Measurements from ENCODE around the gene A2M. TPM values are rescaled to one million over a fixed set of nuclear protein-coding genes. Genes with fewer than 3 reads are reported as not detected.

Gene A2M
- total RNA-seq, 2 experiments from 2014 or later = not detected

DNA sequence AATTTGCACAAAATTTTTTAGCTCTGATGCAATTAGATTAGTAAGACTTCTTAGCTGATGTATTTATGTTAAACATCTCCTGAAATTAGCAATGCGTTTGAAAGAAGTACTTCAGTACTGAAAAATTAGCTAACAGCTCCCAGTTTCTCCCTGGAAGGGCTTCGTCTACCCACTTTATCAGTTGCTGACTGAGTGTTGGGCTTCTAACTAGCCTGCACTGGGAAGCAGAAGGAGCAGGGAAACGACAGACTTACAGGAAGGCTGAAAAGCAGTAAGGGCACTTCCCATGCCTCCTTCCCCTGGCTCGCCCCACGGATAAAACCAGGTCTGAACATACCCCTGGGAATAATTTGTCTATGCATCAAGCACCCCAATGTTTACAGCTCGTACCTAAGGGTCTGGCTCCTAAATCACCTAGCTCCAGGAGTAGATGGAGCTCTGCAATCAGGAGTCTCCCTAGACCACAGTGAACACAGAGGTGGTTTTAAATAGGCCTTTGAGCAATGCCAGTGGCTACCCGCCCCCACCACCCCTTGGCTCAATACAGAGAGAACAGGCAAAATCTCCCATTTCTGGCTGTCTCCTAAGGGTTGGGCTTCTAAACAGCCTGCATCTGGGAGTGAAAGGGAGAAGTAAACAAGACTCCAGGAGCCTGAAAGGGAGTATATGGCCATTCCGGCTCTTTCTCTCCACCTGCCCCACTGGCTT lies 23.7 kb downstream of the A2M start:
- Mint-ChIP-seq H3K9me3 (no peaks in the 10 kb centered on the region), H3K27ac (no peak overlapping the region), H3K4me3 (no peak overlapping the region), H3K27me3 (no peaks in the 10 kb centered on the region), H3K4me1 (ENCODE audit: low read depth) (peaks cover 4% of the 10 kb centered on the region), H3K36me3 (no peaks in the 10 kb centered on the region)
- CTCF ChIA-PET = no interaction called here
- DNase-seq = no peak
- intact Hi-C loops (cut with micrococcal nuclease) = no loop called here
- POLR2A ChIA-PET = no interaction called here

GRCh38 chr12:9090220-9090619 lies 25.5 kb downstream of the A2M start:
- Mint-ChIP-seq H3K4me3 (no peak overlapping the region), H3K27me3 (no peaks in the 10 kb centered on the region), H3K36me3 (no peaks in the 10 kb centered on the region), H3K4me1 (ENCODE audit: low read depth) (no peaks in the 10 kb centered on the region), H3K27ac (no peak overlapping the region), H3K9me3 (no peaks in the 10 kb centered on the region)
- POLR2A ChIA-PET = no interaction called here
- no peak for DNase-seq
- intact Hi-C loops (cut with micrococcal nuclease) = no loop called here
- CTCF ChIA-PET = interaction anchor here (1.0 kb wide), 1 partner anchor 12 kb away, joined by 3 read pairs; no protein-coding TSS in a partner anchor

- no peaks in the 10 kb centered on the region for H3K27me3 Mint-ChIP-seq
- no peak for DNase-seq
- ChIA-PET POLR2A (no interaction called here), CTCF (interaction anchor here (1.0 kb wide), 1 partner anchor 23 kb away, joined by 5 read pairs; no protein-coding TSS in a partner anchor)
- intact Hi-C loops (cut with micrococcal nuclease) = no loop called here
- H3K4me3 Mint-ChIP-seq = no peak overlapping the region
- peaks cover 8% of the 10 kb centered on the region for H3K36me3 Mint-ChIP-seq
- no peaks in the 10 kb centered on the region for H3K4me1 Mint-ChIP-seq (ENCODE audit: low read depth)
- H3K9me3 Mint-ChIP-seq = peaks cover 17% of the 10 kb centered on the region
- no peak overlapping the region for H3K27ac Mint-ChIP-seq
Observed at GRCh38 chr12:9087087-9087835, 28.5 kb downstream of the A2M start.

DNA sequence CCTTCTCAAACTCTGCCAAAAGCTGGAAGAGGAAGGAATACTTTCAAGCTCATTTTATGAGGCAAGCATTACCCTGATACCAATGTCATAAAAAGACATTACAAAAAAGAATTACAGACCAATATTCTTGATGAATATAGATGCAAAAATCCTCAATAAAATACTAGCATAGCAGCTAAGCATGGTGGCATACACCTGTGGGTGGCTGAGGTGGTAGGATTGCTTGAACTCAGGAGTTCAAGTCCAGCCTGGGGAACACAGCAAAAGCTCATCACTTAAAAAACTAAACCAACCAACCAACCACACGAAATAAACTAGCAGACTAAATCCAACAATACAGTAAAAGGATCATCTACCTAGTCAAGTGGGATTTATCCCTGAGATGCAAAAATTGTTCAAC lies 29.6 kb downstream of the A2M start:
- no peak overlapping the region for H3K27ac Mint-ChIP-seq
- CTCF ChIA-PET = no interaction called here
- POLR2A ChIA-PET = no interaction called here

DNA sequence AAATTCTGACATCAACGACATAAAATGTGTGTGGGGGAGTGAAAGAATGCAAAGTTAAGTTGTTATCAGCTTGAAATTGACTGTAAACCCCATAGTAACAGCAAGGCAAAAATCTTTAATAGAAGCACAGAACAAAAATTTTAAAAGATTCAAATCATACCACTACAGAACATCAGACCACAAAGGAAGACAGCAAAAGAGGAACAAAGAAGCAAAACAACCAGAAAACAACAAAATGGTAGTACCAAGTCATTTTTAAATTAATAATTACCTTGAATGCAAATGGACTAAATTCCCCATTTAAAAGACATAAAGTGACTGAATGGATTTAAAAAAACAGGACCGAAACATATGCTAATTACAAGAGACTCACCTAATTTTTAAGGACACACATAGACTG lies 31.3 kb downstream of the A2M start:
- Mint-ChIP-seq H3K9me3 (peaks cover 20% of the 10 kb centered on the region), H3K36me3 (peaks cover 11% of the 10 kb centered on the region), H3K4me1 (ENCODE audit: low read depth) (no peaks in the 10 kb centered on the region), H3K27me3 (no peaks in the 10 kb centered on the region), H3K4me3 (no peak overlapping the region), H3K27ac (no peak overlapping the region)
- POLR2A ChIA-PET = no interaction called here
- DNase-seq = no peak
- intact Hi-C loops (cut with micrococcal nuclease) = no loop called here
- CTCF ChIA-PET = no interaction called here

More for the DNA sequence above, 29.6 kb downstream of the A2M start:
- H3K9me3 Mint-ChIP-seq = peaks cover 20% of the 10 kb centered on the region
- no peak for DNase-seq
- peaks cover 11% of the 10 kb centered on the region for H3K36me3 Mint-ChIP-seq
- no peaks in the 10 kb centered on the region for H3K4me1 Mint-ChIP-seq (ENCODE audit: low read depth)
- no peaks in the 10 kb centered on the region for H3K27me3 Mint-ChIP-seq
- intact Hi-C loops (cut with micrococcal nuclease) = no loop called here
- H3K4me3 Mint-ChIP-seq = no peak overlapping the region

DNA sequence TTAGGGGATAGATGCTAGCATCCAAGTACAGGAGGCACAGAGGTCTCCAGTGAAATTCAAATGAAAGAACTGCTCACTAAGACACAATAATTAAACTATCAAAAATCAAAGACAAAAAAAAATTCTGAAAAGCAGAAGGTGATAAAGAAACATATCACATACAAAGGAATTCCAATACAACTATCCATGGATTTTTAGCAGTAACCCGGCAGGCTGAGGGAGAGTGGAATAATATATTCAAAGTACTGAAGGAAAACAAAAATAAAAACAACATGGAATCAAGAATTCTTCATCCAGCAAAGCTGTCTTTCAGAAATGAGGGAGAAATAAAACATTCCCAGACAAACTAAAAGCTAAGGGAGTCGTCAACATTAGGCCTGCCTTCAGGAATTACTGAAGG lies 31.9 kb downstream of the A2M start:
- intact Hi-C loops (cut with micrococcal nuclease) = no loop called here
- H3K27me3 Mint-ChIP-seq = no peaks in the 10 kb centered on the region
- CTCF ChIA-PET = no interaction called here
- DNase-seq = no peak
- H3K36me3 Mint-ChIP-seq = peaks cover 11% of the 10 kb centered on the region
- POLR2A ChIA-PET = no interaction called here
- no peak overlapping the region for H3K27ac Mint-ChIP-seq
- no peaks in the 10 kb centered on the region for H3K4me1 Mint-ChIP-seq (ENCODE audit: low read depth)
- H3K9me3 Mint-ChIP-seq = peaks cover 20% of the 10 kb centered on the region
- H3K4me3 Mint-ChIP-seq = no peak overlapping the region

- peaks cover 20% of the 10 kb centered on the region for H3K9me3 Mint-ChIP-seq
- intact Hi-C loops (cut with micrococcal nuclease) = no loop called here
- DNase-seq = no peak
- H3K27me3 Mint-ChIP-seq = no peaks in the 10 kb centered on the region
- ChIA-PET CTCF (no interaction called here), POLR2A (no interaction called here)
- no peak overlapping the region for H3K27ac Mint-ChIP-seq
- H3K4me3 Mint-ChIP-seq = no peak overlapping the region
- no peaks in the 10 kb centered on the region for H3K4me1 Mint-ChIP-seq (ENCODE audit: low read depth)
- peaks cover 15% of the 10 kb centered on the region for H3K36me3 Mint-ChIP-seq
Observed at GRCh38 chr12:9081667-9082427, 33.9 kb downstream of the A2M start.

DNA sequence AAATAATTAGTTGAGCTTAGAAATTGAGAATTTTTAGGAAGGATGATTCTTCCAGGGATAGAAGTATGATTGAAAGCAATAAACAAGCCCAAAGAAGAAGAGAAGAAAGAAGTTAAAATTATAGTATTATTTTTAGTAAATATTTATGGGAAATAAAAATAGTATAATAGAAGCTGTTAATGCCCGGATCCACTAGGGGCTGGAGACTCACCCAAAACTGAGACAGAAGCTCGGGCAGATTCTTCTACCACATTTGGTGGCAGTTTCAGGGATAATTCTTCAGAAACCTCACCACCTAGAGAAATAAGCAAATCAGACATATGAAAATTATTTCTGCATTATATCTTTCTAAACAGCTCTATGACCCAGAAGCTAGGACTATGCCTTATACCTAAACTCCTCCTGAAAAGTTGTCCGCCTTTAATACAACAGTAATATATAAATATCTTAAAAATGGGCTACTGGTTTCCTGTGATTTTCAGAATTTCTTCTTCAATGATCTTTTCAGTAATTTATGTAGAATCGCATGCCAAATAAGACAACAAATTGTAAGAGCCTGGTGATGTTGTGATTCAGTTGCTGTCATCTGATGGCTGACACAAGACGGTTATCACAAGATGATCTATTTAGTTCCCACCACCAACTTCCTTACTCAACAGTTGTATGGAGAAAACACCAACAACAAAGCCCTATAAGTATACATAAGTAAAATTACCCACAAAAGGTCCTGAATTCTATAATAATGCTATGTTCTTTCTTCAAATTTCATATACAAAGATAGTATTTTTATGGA lies 35.6 kb downstream of the A2M start:
- no peaks in the 10 kb centered on the region for H3K27me3 Mint-ChIP-seq
- H3K4me3 Mint-ChIP-seq = no peak overlapping the region
- peaks cover 20% of the 10 kb centered on the region for H3K9me3 Mint-ChIP-seq
- H3K27ac Mint-ChIP-seq = no peak overlapping the region
- intact Hi-C loops (cut with micrococcal nuclease) = no loop called here
- CTCF ChIA-PET = interaction anchor here (1.5 kb wide), 1 partner anchor 16 kb away, joined by 4 read pairs; no protein-coding TSS in a partner anchor
- POLR2A ChIA-PET = no interaction called here
- peaks cover 16% of the 10 kb centered on the region for H3K36me3 Mint-ChIP-seq
- H3K4me1 Mint-ChIP-seq (ENCODE audit: low read depth) = no peaks in the 10 kb centered on the region
- no peak for DNase-seq

- Mint-ChIP-seq H3K9me3 (peaks cover 14% of the 10 kb centered on the region), H3K27me3 (no peaks in the 10 kb centered on the region), H3K4me1 (ENCODE audit: low read depth) (no peaks in the 10 kb centered on the region), H3K4me3 (no peak overlapping the region), H3K27ac (no peak overlapping the region), H3K36me3 (peaks cover 16% of the 10 kb centered on the region)
- intact Hi-C loops (cut with micrococcal nuclease) = no loop called here
- CTCF ChIA-PET = interaction anchor here (1.5 kb wide), 1 partner anchor 15 kb away, joined by 4 read pairs; no protein-coding TSS in a partner anchor
- POLR2A ChIA-PET = no interaction called here
- no peak for DNase-seq
Observed at GRCh38 chr12:9079082-9079481, 36.6 kb downstream of the A2M start.

- DNase-seq = no peak
- no peak overlapping the region for H3K4me3 Mint-ChIP-seq
- H3K27me3 Mint-ChIP-seq = no peaks in the 10 kb centered on the region
- H3K9me3 Mint-ChIP-seq = peaks cover 4% of the 10 kb centered on the region
- ChIA-PET POLR2A (no interaction called here), CTCF (no interaction called here)
- H3K27ac Mint-ChIP-seq = no peak overlapping the region
- intact Hi-C loops (cut with micrococcal nuclease) = no loop called here
- no peaks in the 10 kb centered on the region for H3K4me1 Mint-ChIP-seq (ENCODE audit: low read depth)
- H3K36me3 Mint-ChIP-seq = peaks cover 9% of the 10 kb centered on the region
Observed at GRCh38 chr12:9077152-9078031, 38.3 kb downstream of the A2M start.

GRCh38 chr12:9076733-9077132 lies 39.0 kb downstream of the A2M start:
- Mint-ChIP-seq H3K27ac (no peak overlapping the region), H3K4me1 (ENCODE audit: low read depth) (no peaks in the 10 kb centered on the region), H3K9me3 (no peaks in the 10 kb centered on the region), H3K4me3 (no peak overlapping the region), H3K27me3 (no peaks in the 10 kb centered on the region), H3K36me3 (peaks cover 5% of the 10 kb centered on the region)
- ChIA-PET CTCF (no interaction called here), POLR2A (no interaction called here)
- intact Hi-C loops (cut with micrococcal nuclease) = no loop called here
- no peak for DNase-seq
